Choroid plexus epithelial cell (primary cell): ENCODE measurements around the gene LCLAT1.

Source experiments
- DNase-seq: peaks from one replicate; pipeline ENCODE4 v3.0.0-alpha.2; 2010; ENCODE audit warnings: low read depth
- H3K4me3 ChIP-seq: 2 replicates; pipeline ENCODE4 v1.5.1; 2011; ENCODE audit warnings: low read depth, mild to moderate bottlenecking, control low read depth, low read length, moderate library complexity
- TF ChIP-seq, protein P1 (sequence below): conservative IDR thresholded peaks from 2 replicates; pipeline ENCODE4 v1.5.1; 2011; ENCODE audit warnings: low read depth, mild to moderate bottlenecking, control low read depth, inconsistent platforms, low read length, moderate library complexity

LCLAT1 gene

DNA sequence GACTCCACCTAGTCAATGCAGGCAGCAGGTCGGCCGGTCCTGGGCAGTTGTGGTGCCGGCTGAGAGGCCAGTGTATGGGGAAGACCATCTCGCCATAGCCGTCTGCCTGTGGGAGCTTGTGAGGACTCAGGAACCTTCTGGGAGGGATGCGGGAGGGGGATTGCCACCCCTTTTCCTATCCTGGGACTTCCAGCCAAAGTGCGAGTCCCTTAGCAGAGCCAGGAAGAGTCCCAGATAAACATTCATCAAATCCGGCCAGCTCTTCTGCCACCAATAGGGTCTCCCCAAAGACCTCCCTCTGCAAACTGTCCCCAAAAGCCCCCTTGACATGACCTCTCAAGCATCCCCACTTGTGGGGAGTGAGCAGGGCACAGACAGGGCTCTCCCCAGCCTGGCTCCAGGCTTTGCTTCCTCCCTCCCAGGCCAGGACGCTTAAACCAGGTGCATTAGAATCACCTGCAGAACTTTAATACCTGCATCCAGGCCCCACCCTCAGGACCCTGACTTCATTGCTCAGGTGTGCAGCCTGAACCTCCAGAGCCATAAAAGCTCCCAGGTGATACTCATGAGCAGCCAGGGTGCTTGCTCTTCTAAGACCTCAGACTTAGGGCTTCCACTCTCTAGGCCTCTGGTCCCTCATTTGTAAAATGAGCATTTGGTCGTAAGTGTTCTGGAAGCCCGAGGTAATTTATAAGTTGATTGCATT, 200.9 kb downstream of the LCLAT1 start:
- TF ChIP-seq, protein P1, sequence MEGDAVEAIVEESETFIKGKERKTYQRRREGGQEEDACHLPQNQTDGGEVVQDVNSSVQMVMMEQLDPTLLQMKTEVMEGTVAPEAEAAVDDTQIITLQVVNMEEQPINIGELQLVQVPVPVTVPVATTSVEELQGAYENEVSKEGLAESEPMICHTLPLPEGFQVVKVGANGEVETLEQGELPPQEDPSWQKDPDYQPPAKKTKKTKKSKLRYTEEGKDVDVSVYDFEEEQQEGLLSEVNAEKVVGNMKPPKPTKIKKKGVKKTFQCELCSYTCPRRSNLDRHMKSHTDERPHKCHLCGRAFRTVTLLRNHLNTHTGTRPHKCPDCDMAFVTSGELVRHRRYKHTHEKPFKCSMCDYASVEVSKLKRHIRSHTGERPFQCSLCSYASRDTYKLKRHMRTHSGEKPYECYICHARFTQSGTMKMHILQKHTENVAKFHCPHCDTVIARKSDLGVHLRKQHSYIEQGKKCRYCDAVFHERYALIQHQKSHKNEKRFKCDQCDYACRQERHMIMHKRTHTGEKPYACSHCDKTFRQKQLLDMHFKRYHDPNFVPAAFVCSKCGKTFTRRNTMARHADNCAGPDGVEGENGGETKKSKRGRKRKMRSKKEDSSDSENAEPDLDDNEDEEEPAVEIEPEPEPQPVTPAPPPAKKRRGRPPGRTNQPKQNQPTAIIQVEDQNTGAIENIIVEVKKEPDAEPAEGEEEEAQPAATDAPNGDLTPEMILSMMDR, result no peak
- DNase-seq, result no peak
- H3K4me3 ChIP-seq, result no peak overlapping the region

DNA sequence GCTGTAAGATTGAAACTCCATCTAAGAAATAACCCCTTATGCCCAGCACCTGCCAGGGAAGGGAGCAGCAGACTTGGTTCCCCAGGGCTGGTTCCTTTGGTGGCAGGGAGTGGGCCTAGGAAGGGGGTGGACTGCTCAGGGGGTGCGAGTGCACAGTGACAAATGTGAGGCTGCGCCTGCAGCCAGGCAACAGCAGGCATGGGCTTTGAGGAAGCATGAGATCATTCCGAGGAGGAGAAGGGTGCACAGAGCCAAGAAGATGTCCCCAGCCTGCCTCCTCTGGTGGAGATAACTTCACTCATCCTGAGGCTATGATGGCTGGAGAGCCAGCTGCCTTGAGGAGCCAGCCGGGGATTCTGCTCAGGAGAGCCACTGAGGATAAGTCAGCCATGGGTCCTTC, 202.2 kb downstream of the LCLAT1 start:
- TF ChIP-seq, protein P1, result no peak
- no peak for DNase-seq
- H3K4me3 ChIP-seq, result no peak overlapping the region

DNA sequence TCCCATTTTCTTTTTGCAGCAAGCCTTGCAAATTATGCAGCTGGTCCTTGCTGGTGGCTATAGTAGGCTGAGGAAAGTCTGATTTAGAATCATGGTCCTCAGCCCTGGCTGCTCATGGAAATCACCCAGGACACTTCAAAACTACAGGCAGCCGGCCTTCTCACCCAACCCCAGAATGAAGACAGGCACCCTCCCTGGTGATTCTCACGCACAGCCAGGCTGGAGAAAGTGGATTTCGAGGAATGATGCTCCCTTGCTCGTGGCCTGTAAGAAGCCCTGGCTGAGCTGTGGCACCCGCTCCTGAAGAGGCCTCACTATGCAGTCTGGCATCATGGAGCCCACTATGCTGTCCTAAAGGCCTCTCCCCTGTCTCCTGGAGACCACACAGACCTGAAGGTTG, 202.8 kb downstream of the LCLAT1 start:
- no peak overlapping the region for H3K4me3 ChIP-seq
- no peak for DNase-seq
- TF ChIP-seq, protein P1, result no peak

DNA sequence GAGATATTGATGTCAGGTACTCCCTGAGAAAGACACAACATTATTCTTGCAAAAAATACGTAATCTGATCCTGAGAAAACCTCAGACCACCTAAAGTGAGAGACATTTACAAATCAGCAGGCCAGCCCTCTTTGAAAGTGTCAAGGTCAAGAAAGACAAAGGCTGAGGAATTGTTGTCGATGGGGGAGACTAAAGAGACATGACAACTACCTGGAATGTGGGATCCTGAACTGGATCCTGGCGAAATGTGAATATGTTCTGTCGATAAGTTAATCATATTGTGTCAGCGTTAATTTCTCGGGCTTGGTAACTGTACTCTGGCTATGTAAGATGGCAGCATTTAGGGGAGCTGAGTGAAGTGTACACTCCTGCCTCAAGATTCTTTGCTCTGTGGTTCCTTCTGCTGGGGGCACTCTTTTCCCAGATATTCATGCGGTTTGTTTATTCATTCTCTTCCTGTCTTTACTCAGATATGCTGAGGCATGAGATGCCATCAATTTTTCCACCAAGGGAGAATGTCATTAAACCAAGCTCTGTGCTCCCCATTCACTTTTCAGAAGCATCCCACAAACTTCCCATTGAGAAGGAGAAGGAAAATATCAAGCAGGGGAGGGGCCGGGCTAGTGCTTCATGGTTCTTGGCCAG, 205.3 kb downstream of the LCLAT1 start:
- H3K4me3 ChIP-seq, result no peak overlapping the region
- peak; percentile 38 for DNase-seq
- TF ChIP-seq, protein P1, result no peak

DNA sequence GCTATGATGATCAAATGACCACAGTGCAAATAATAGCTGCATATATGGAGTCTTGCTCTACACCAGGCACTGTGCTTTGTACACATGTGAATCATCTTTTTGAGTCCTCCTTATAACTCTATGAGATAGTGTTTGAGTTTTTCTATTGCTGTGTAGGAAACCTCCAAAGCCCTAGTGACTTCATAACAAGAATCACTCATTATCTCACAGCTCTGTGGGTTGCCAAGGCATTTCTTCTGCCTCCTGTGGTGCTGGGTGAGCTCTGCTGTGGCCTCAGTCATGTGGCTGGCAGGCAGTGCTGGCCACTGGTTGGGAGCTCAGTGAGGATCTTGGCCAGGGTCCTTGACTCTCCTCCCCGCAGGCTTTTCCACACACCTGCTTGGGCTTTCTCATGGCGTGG, 206.8 kb downstream of the LCLAT1 start:
- TF ChIP-seq, protein P1, result no peak
- no peak overlapping the region for H3K4me3 ChIP-seq
- DNase-seq, result peak; percentile 97

DNA sequence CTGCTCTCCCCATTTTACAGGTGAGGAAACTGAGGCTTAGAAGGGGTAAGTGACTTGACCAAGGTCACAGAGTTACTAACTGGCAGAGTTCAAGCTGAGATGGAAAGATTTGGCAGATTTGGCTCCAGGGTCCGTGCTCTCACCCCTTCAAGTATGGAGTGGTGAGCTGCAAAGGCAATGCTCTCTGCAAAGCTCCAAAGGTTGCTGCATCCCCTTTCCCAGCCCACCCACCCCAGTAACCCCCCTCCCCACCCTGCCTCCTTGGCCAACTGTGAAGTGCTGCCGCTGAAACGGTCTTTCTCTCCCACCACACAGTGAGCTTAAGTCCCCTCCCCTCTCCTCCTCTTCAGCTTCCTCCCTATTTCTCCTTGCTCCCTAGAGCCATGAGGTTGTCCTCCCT, 207.4 kb downstream of the LCLAT1 start:
- H3K4me3 ChIP-seq, result no peak overlapping the region
- TF ChIP-seq, protein P1, result no peak
- no peak for DNase-seq

DNA sequence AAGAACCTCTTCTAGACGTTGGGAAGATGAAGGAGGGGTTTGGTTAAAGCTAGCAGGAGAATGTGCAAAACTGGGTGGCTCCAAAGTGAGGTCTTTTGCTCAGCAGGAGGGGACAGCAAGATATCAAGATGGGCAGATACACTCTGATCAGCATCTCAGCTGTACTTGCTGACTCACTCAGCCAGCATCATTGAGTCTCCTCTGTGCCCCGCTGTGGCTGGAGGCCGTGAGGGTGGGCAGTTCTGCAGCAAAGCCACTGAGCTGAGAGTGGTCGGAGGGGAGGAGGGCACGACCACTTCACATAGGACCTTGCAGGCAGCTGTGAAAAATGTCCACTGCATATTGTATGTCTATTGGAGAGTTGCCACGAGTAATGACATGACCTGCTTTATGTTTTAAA, 208.2 kb downstream of the LCLAT1 start:
- TF ChIP-seq, protein P1, result no peak
- peak; percentile 70 for DNase-seq
- no peak overlapping the region for H3K4me3 ChIP-seq
